GM12878 (cell line): ENCODE results near the gene SERPINB6. TPM values are rescaled to one million over a fixed set of nuclear protein-coding genes. Genes with fewer than 3 reads are reported as not detected.

Experiments
- ATAC-seq: fragments of 200-7000 bp; cut with Tn5 transposase; 3 replicates; pipeline ENCODE4 v1.9.1; 2020; ENCODE audit warnings: mild to moderate bottlenecking, moderate library complexity
- BruUV-seq: library from RNA; stranded (reverse); fragments of 400-500 nt; replicated peaks from 2 replicates; lab custom pipeline; 2021; lab: Mats Ljungman, UMichigan
- CTCF ChIA-PET: fragments of 300-600 bp; sonication (Branson Sonifier 250); formaldehyde crosslinking; extraction: SDS; loops from one replicate; lab custom pipeline; 2021; ENCODE audit warnings: inconsistent platforms; lab: Yijun Ruan, JAX
- POLR2A ChIA-PET: fragments of 350-600 bp; formaldehyde crosslinking; extraction: SDS; loops from one replicate; lab custom pipeline; 2021; ENCODE audit warnings: inconsistent platforms; lab: Charles Lee
- RAD21 ChIA-PET: fragments of 300-600 bp; sonication (Branson Sonifier 250); formaldehyde crosslinking; loops from one replicate; lab custom pipeline; 2023; ENCODE audit warnings: antibody characterized with exemption; ENCODE audit not compliant: unreplicated experiment; lab: Charles Lee
- SMC1A ChIA-PET: fragments of 300-600 bp; sonication (Branson Sonifier 250); formaldehyde crosslinking; loops from one replicate; lab custom pipeline; 2023; ENCODE audit not compliant: unreplicated experiment, uncharacterized antibody; lab: Charles Lee
- DNase-seq: peaks from one replicate; pipeline ENCODE4 v3.0.0-alpha.2; 2011; ENCODE audit warnings: low read depth, low spot score
- FAIRE-seq: peaks from 3 replicates; lab custom pipeline; 2011; peaks lifted over from hg19 to GRCh38; lab: Jason Lieb, UNC
- H2AFZ ChIP-seq: 2 replicates; pipeline ENCODE4 v1.6.0; 2011; ENCODE audit warnings: low read depth, low read length, control low read depth; ENCODE audit not compliant: control insufficient read depth
- H3K27ac ChIP-seq: 2 replicates; pipeline ENCODE4 v1.5.1; 2011; ENCODE audit warnings: control low read depth; ENCODE audit not compliant: control insufficient read depth, insufficient read depth
- H3K27me3 ChIP-seq, 2 experiments: replicated peaks in 1 of 2; 2 replicates each; pipeline versions ENCODE4 v1.6.0 to v1.6.1; 2011; ENCODE audit warnings: low read length in 1 of 2; ENCODE audit not compliant: control insufficient read depth in 2 of 2, insufficient read depth in 2 of 2
- H3K36me3 ChIP-seq, 2 experiments: 2 replicates each; pipeline ENCODE4 v1.5.1; 2011; ENCODE audit warnings: low read length in 1 of 2; ENCODE audit not compliant: control insufficient read depth in 2 of 2, insufficient read depth in 2 of 2
- H3K4me1 ChIP-seq: 2 replicates; pipeline ENCODE4 v1.6.1; 2011; ENCODE audit warnings: mild to moderate bottlenecking, low read length, moderate library complexity, mixed read lengths; ENCODE audit not compliant: control insufficient read depth, insufficient read depth
- H3K4me2 ChIP-seq: 2 replicates; pipeline ENCODE4 v1.6.0; 2011; ENCODE audit warnings: control low read depth; ENCODE audit not compliant: control insufficient read depth, insufficient read depth
- H3K4me3 ChIP-seq: fragments of 200-600 bp; sonication (generic); 2 replicates; pipeline ENCODE4 v1.5.1; 2016
- H3K79me2 ChIP-seq: 2 replicates; pipeline ENCODE4 v1.6.0; 2011; ENCODE audit warnings: low read length; ENCODE audit not compliant: control insufficient read depth, insufficient read depth
- H3K9ac ChIP-seq: 2 replicates; pipeline ENCODE4 v1.8.0; 2011; ENCODE audit warnings: low read length, control low read depth, mixed read lengths; ENCODE audit not compliant: control insufficient read depth, insufficient read depth
- H3K9me3 ChIP-seq: replicated peaks from 3 replicates; pipeline ENCODE4 v1.5.1; 2011; ENCODE audit warnings: mild to moderate bottlenecking, low read length; ENCODE audit not compliant: control insufficient read depth, insufficient read depth
- H4K20me1 ChIP-seq: 2 replicates; pipeline ENCODE4 v1.6.0; 2011; ENCODE audit not compliant: control insufficient read depth, insufficient read depth
- CBX3 ChIP-seq: fragments of 200-600 bp; sonication (generic); IDR thresholded peaks from 2 replicates; pipeline ENCODE4 v1.6.1; 2016; ENCODE audit warnings: low read depth, borderline replicate concordance
- CHD4 ChIP-seq: fragments of 200-600 bp; sonication (generic); IDR thresholded peaks from 2 replicates; pipeline ENCODE4 v1.6.1; 2016; ENCODE audit warnings: mild to moderate bottlenecking
- ELK1 ChIP-seq: IDR thresholded peaks from 2 replicates; pipeline ENCODE4 v1.6.1; 2012; ENCODE audit warnings: low read depth, low read length, improper control_type of control experiment
- GABPA ChIP-seq: IDR thresholded peaks from 2 replicates; pipeline ENCODE4 v1.6.1; 2014; ENCODE audit warnings: antibody characterized with exemption, low read depth, mild to moderate bottlenecking, inconsistent platforms
- IKZF1 ChIP-seq: fragments of 450-650 bp; conservative IDR thresholded peaks from 2 replicates; pipeline ENCODE4 v1.6.1; 2017; ENCODE audit warnings: antibody characterized with exemption, mild to moderate bottlenecking
- MEF2A ChIP-seq: IDR thresholded peaks from 2 replicates; pipeline ENCODE4 v1.6.1; 2011; ENCODE audit warnings: low read depth, mild to moderate bottlenecking, low read length, moderate library complexity; ENCODE audit not compliant: insufficient read depth
- PAX5 ChIP-seq: IDR thresholded peaks from 2 replicates; pipeline ENCODE4 v1.6.1; 2011; ENCODE audit warnings: low read depth, low read length, borderline replicate concordance
- RELB ChIP-seq: fragments of 450-650 bp; IDR thresholded peaks from 2 replicates; pipeline ENCODE4 v1.6.1; 2017; ENCODE audit warnings: low read depth, mild to moderate bottlenecking, moderate library complexity
- SIN3A ChIP-seq: IDR thresholded peaks from 2 replicates; pipeline ENCODE4 v1.6.1; 2012; ENCODE audit warnings: low read depth, low read length, improper control_type of control experiment
- STAT3 ChIP-seq: IDR thresholded peaks from 2 replicates; pipeline ENCODE4 v1.6.1; 2011; ENCODE audit warnings: low read depth, low read length, improper control_type of control experiment
- SUPT20H ChIP-seq: IDR thresholded peaks from 2 replicates; pipeline ENCODE4 v1.6.1; 2011; ENCODE audit warnings: low read depth, mild to moderate bottlenecking, low read length, moderate library complexity, borderline replicate concordance; ENCODE audit not compliant: control insufficient read depth
- TCF12 ChIP-seq: IDR thresholded peaks from 2 replicates; pipeline ENCODE4 v1.6.1; 2011; ENCODE audit warnings: low read depth, mild to moderate bottlenecking, low read length
- ZNF217 ChIP-seq: fragments of 450-650 bp; IDR thresholded peaks from 2 replicates; pipeline ENCODE4 v1.6.1; 2017; ENCODE audit warnings: antibody characterized with exemption, mild to moderate bottlenecking
- WGBS: methylation state at CpG from one replicate; pipeline ENCODE4 v1.1.6; 2016; ENCODE audit warnings: low lambda C conversion rate; ENCODE audit not compliant: insufficient replicate concordance, insufficient coverage; ENCODE audit errors: missing lambda C conversion rate; 5-methylcytosine and 5-hydroxymethylcytosine counted together
- in situ Hi-C: fragments of 300-500 bp; cut with MboI; formaldehyde crosslinking; loops from 9 replicates; pipeline ENCODE4 v1.14.3; 2018; ENCODE audit warnings: mixed read lengths
- intact Hi-C: fragments of 100-400 bp; cut with micrococcal nuclease; formaldehyde crosslinking; loops from one replicate; pipeline ENCODE4 v1.14.2; 2022; ENCODE audit not compliant: unreplicated experiment
- polyA plus RNA-seq, 11 experiments: library from polyadenylated mRNA; depleted of rRNA in 4 of 11; unstranded in 6 of 11; stranded (reverse) in 5 of 11; fragments of >200 nt; fragmentation: Nextera tagmentation in 4 of 11; fragmentation: Illumina TruSeq in 1 of 11; extraction: Ambion mirVana in 4 of 11; extraction: Trizol in 1 of 11; gene quantifications; 1 replicate in 1 of 11; 2 replicates in 10 of 11; pipeline versions ENCODE4 v1.2.1 to v1.2.3, GENCODE V29; 2011 to 2016; ENCODE audit warnings: inconsistent platforms in 2 of 11, missing spikeins in 2 of 11, low read depth in 1 of 11
- total RNA-seq, 4 experiments: library from RNA; depleted of rRNA in 3 of 4; stranded (reverse); fragments of >200 nt in 3 of 4; fragmentation: Illumina TruSeq in 1 of 4; extraction: Trizol in 1 of 4; gene quantifications; 2 replicates each; pipeline versions ENCODE4 v1.2.1 to v1.2.3, GENCODE V29; 2013 to 2021
- TF ChIP-seq, protein P1 (sequence below): fragments of 450-650 bp; IDR thresholded peaks from 2 replicates; pipeline ENCODE4 v1.6.1; 2014; ENCODE audit warnings: mild to moderate bottlenecking
- TF ChIP-seq, protein P2 (sequence below): fragments of 450-650 bp; IDR thresholded peaks from 2 replicates; pipeline ENCODE4 v1.6.1; 2018; ENCODE audit warnings: borderline replicate concordance, mild to moderate bottlenecking; ENCODE audit not compliant: partially characterized antibody
- TF ChIP-seq, protein P3 (sequence below): fragments of 450-650 bp; IDR thresholded peaks from 2 replicates; pipeline ENCODE4 v1.6.1; 2017; ENCODE audit warnings: antibody characterized with exemption, mild to moderate bottlenecking, moderate library complexity

The SERPINB6 gene
- total and polyA plus RNA-seq, 10 of the 15 experiments (the other 5 are each of a cell fraction or from before 2014, with no cell fraction given): 0.37 to 2.2 (median 0.68) TPM; not detected in 1

GRCh38 chr6:2973676-2974075 is 2.3 kb upstream of the SERPINB6 start:
- RAD21 ChIA-PET: no interaction called here
- Histone ChIP-seq H4K20me1 (no peaks in the 10 kb centered on the region), H3K4me1 (no peaks in the 10 kb centered on the region), H3K4me2 (no peak overlapping the region), H3K4me3 (no peak overlapping the region), H3K27me3 (peaks cover 4 to 18% of the 10 kb centered on the region in 2 experiments), H2AFZ (no peak overlapping the region), H3K36me3 (no peaks in the 10 kb centered on the region), H3K27ac (no peak overlapping the region), H3K9me3 (peaks cover 1% of the 10 kb centered on the region), H3K9ac (no peak overlapping the region), H3K79me2 (no peaks in the 10 kb centered on the region)
- SMC1A ChIA-PET: interaction anchor here (2.2 kb wide), 1 partner anchor 13 kb away, joined by 5 read pairs; no protein-coding TSS in a partner anchor
- no TSS peak for BruUV-seq
- no peak for FAIRE-seq
- WGBS: 34% methylated on average over 5 of the region's 5 CpGs
- CTCF ChIA-PET: no interaction called here
- in situ Hi-C loops: no loop called here
- intact Hi-C loops: no loop called here
- DNase-seq: no peak
- ATAC-seq: no peak
- POLR2A ChIA-PET: no interaction called here
- TF ChIP-seq ELK1 (no peak), SUPT20H (no peak), IKZF1 (no peak), SIN3A (no peak), ZNF217 (no peak), PAX5 (no peak), CHD4 (no peak), RELB (no peak), GABPA (no peak), MEF2A (no peak), CBX3 (no peak), STAT3 (no peak), TCF12 (no peak)
- TF ChIP-seq, protein P1, sequence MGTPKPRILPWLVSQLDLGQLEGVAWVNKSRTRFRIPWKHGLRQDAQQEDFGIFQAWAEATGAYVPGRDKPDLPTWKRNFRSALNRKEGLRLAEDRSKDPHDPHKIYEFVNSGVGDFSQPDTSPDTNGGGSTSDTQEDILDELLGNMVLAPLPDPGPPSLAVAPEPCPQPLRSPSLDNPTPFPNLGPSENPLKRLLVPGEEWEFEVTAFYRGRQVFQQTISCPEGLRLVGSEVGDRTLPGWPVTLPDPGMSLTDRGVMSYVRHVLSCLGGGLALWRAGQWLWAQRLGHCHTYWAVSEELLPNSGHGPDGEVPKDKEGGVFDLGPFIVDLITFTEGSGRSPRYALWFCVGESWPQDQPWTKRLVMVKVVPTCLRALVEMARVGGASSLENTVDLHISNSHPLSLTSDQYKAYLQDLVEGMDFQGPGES: no peak
- TF ChIP-seq, protein P2, sequence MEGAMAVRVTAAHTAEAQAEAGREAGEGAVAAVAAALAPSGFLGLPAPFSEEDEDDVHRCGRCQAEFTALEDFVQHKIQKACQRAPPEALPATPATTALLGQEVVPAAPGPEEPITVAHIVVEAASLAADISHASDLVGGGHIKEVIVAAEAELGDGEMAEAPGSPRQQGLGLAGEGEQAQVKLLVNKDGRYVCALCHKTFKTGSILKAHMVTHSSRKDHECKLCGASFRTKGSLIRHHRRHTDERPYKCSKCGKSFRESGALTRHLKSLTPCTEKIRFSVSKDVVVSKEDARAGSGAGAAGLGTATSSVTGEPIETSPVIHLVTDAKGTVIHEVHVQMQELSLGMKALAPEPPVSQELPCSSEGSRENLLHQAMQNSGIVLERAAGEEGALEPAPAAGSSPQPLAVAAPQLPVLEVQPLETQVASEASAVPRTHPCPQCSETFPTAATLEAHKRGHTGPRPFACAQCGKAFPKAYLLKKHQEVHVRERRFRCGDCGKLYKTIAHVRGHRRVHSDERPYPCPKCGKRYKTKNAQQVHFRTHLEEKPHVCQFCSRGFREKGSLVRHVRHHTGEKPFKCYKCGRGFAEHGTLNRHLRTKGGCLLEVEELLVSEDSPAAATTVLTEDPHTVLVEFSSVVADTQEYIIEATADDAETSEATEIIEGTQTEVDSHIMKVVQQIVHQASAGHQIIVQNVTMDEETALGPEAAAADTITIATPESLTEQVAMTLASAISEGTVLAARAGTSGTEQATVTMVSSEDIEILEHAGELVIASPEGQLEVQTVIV: no peak
- TF ChIP-seq, protein P3, sequence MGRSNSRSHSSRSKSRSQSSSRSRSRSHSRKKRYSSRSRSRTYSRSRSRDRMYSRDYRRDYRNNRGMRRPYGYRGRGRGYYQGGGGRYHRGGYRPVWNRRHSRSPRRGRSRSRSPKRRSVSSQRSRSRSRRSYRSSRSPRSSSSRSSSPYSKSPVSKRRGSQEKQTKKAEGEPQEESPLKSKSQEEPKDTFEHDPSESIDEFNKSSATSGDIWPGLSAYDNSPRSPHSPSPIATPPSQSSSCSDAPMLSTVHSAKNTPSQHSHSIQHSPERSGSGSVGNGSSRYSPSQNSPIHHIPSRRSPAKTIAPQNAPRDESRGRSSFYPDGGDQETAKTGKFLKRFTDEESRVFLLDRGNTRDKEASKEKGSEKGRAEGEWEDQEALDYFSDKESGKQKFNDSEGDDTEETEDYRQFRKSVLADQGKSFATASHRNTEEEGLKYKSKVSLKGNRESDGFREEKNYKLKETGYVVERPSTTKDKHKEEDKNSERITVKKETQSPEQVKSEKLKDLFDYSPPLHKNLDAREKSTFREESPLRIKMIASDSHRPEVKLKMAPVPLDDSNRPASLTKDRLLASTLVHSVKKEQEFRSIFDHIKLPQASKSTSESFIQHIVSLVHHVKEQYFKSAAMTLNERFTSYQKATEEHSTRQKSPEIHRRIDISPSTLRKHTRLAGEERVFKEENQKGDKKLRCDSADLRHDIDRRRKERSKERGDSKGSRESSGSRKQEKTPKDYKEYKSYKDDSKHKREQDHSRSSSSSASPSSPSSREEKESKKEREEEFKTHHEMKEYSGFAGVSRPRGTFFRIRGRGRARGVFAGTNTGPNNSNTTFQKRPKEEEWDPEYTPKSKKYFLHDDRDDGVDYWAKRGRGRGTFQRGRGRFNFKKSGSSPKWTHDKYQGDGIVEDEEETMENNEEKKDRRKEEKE: no peak
